ENCODE measurements around the gene TP63. TPM values are rescaled to one million over a fixed set of nuclear protein-coding genes. Genes with fewer than 3 reads are reported as not detected.

TP63 gene
- total and polyA plus RNA-seq, 2 donors (not counting 3 experiments of a cell fraction or from before 2014, with no cell fraction given): not detected

- TF ChIP-seq, protein P1, sequence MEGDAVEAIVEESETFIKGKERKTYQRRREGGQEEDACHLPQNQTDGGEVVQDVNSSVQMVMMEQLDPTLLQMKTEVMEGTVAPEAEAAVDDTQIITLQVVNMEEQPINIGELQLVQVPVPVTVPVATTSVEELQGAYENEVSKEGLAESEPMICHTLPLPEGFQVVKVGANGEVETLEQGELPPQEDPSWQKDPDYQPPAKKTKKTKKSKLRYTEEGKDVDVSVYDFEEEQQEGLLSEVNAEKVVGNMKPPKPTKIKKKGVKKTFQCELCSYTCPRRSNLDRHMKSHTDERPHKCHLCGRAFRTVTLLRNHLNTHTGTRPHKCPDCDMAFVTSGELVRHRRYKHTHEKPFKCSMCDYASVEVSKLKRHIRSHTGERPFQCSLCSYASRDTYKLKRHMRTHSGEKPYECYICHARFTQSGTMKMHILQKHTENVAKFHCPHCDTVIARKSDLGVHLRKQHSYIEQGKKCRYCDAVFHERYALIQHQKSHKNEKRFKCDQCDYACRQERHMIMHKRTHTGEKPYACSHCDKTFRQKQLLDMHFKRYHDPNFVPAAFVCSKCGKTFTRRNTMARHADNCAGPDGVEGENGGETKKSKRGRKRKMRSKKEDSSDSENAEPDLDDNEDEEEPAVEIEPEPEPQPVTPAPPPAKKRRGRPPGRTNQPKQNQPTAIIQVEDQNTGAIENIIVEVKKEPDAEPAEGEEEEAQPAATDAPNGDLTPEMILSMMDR (IDR thresholded peaks at IDR 0.05; ENCODE audit: extremely low read depth in 1 of 2, insufficient read depth in 1 of 2, low read depth in 1 of 2, low read length in 2 of 2): no peak
- no peak for TF ChIP-seq GATA2 (IDR thresholded peaks at IDR 0.05; ENCODE audit: insufficient read depth, insufficient read length, low read depth, low read length)
- TF ChIP-seq MAX (IDR thresholded peaks at IDR 0.05; ENCODE audit: insufficient read depth, insufficient read length): no peak
- no peak for TF ChIP-seq POLR2A (IDR thresholded peaks at IDR 0.05; ENCODE audit: low read depth, low read length)
- TF ChIP-seq EZH2 (IDR thresholded peaks at IDR 0.05; ENCODE audit: borderline replicate concordance, low read depth, low read length, severe bottlenecking): no peak
- TF ChIP-seq FOS (IDR thresholded peaks at IDR 0.05; ENCODE audit: borderline replicate concordance, insufficient read depth, low read length): no peak
- no peak for TF ChIP-seq POLR2AphosphoS5 (IDR thresholded peaks at IDR 0.05; ENCODE audit: insufficient read depth, low read depth, low read length)
- TF ChIP-seq MYC (IDR thresholded peaks at IDR 0.05; ENCODE audit: low read depth, low read length): no peak
- no peak for TF ChIP-seq JUN (IDR thresholded peaks at IDR 0.05; ENCODE audit: borderline replicate concordance, insufficient read depth, insufficient read length, low read depth)
- no peak overlapping the region for H2AFZ ChIP-seq (ENCODE audit: low read depth, low read length)
- dilution Hi-C loops (cut with MboI; ENCODE audit: extremely low pct_ligation_motif_present, low sequenced_read_pairs) (no loop called here), intact Hi-C loops (cut with micrococcal nuclease) (no loop called here)
- H3K27ac ChIP-seq (ENCODE audit: insufficient read depth, low read depth, low read length): no peak overlapping the region
- BruUV-seq (replicated peaks): no TSS peak
- H3K9me1 ChIP-seq (replicated peaks; ENCODE audit: control insufficient read depth, extremely low read depth, insufficient read depth, low read length): no peaks in the 10 kb centered on the region
- no peaks in the 10 kb centered on the region for H4K20me1 ChIP-seq (replicated peaks; ENCODE audit: control insufficient read depth, extremely low read depth, insufficient read depth, low read length)
- no peak overlapping the region for H3K9ac ChIP-seq (replicated peaks; ENCODE audit: extremely low read depth, insufficient read depth, low read length)
- no peaks in the 10 kb centered on the region for H3K9me3 ChIP-seq (replicated peaks; ENCODE audit: control insufficient read depth, insufficient read depth, low read length)
- H3K4me2 ChIP-seq (ENCODE audit: insufficient read depth, low read length): no peak overlapping the region
- POLR2A ChIA-PET: no interaction called here
- CTCF ChIA-PET: no interaction called here
- no peaks in the 10 kb centered on the region for H3K4me1 ChIP-seq (ENCODE audit: control insufficient read depth, extremely low read depth, insufficient read depth, low read length)
- H3K27me3 ChIP-seq (ENCODE audit: control insufficient read depth in 2 of 2, insufficient read depth in 2 of 2, low read length in 2 of 2): no peaks in the 10 kb centered on the region
- FAIRE-seq (no peak), DNase-seq (ENCODE audit: low read depth, low spot score) (no peak)
- no peaks in the 10 kb centered on the region for H3K79me2 ChIP-seq (ENCODE audit: control insufficient read depth, insufficient read depth, low read length)
- H3K4me3 ChIP-seq (replicated peaks in 1 of 3; ENCODE audit: insufficient read depth in 1 of 3, low read depth in 1 of 3, low read length in 3 of 3): no peak overlapping the region
- H3K36me3 ChIP-seq (ENCODE audit: control insufficient read depth in 2 of 2, extremely low read depth in 1 of 2, insufficient read depth in 2 of 2, low read length in 2 of 2): no peaks in the 10 kb centered on the region
Measured at GRCh38 chr3:189833996-189834395, 202.8 kb downstream of the TP63 start.

All from endothelial cell of umbilical vein (primary cell).